Raji (cell line): ENCODE measurements around the gene BANF2.

Experiments used
- POLR2A ChIP-seq: IDR thresholded peaks from 2 replicates; pipeline ENCODE4 v1.6.1; 2011; ENCODE audit warnings: low read depth, low read length, control low read depth; ENCODE audit not compliant: insufficient read depth

The BANF2 gene

GRCh38 chr20:17675519-17676377 lies 24.0 kb upstream of the BANF2 start:
- no peak for TF ChIP-seq POLR2A

GRCh38 chr20:17676378-17676759 lies 23.4 kb upstream of the BANF2 start:
- no peak for TF ChIP-seq POLR2A

- TF ChIP-seq POLR2A, result no peak
Measured at GRCh38 chr20:17676942-17677341, 22.8 kb upstream of the BANF2 start.

- no peak for TF ChIP-seq POLR2A
Measured at GRCh38 chr20:17678295-17678694, 21.5 kb upstream of the BANF2 start.

GRCh38 chr20:17678886-17679285 lies 20.9 kb upstream of the BANF2 start:
- TF ChIP-seq POLR2A, result no peak

GRCh38 chr20:17679941-17680835 lies 19.6 kb upstream of the BANF2 start:
- no peak for TF ChIP-seq POLR2A

GRCh38 chr20:17680836-17681725 lies 18.7 kb upstream of the BANF2 start:
- no peak for TF ChIP-seq POLR2A

GRCh38 chr20:17681726-17682102 lies 18.1 kb upstream of the BANF2 start:
- no peak for TF ChIP-seq POLR2A

- peak; percentile 85 for TF ChIP-seq POLR2A
Measured at GRCh38 chr20:17682103-17682888, 17.5 kb upstream of the BANF2 start, which contains the start of gene RRBP1. Gene RRBP1 (minus strand): TSS chr20:17682242. CDS start chr20:17660507, 21,735 bp downstream.

- no peak for TF ChIP-seq POLR2A
Measured at GRCh38 chr20:17682889-17683198, 16.9 kb upstream of the BANF2 start.

GRCh38 chr20:17683218-17684076 lies 16.3 kb upstream of the BANF2 start:
- no peak for TF ChIP-seq POLR2A

- no peak for TF ChIP-seq POLR2A
Measured at GRCh38 chr20:17684077-17684888, 15.5 kb upstream of the BANF2 start.

GRCh38 chr20:17685168-17685567 lies 14.6 kb upstream of the BANF2 start:
- no peak for TF ChIP-seq POLR2A
